ENCODE measurements around the gene DOCK1. TPM values are rescaled to one million over a fixed set of nuclear protein-coding genes. Genes with fewer than 3 reads are reported as not detected.

The DOCK1 gene
- total RNA-seq, 1 donor from 2014 or later, result 25.8 TPM

- TF ChIP-seq, protein P1, sequence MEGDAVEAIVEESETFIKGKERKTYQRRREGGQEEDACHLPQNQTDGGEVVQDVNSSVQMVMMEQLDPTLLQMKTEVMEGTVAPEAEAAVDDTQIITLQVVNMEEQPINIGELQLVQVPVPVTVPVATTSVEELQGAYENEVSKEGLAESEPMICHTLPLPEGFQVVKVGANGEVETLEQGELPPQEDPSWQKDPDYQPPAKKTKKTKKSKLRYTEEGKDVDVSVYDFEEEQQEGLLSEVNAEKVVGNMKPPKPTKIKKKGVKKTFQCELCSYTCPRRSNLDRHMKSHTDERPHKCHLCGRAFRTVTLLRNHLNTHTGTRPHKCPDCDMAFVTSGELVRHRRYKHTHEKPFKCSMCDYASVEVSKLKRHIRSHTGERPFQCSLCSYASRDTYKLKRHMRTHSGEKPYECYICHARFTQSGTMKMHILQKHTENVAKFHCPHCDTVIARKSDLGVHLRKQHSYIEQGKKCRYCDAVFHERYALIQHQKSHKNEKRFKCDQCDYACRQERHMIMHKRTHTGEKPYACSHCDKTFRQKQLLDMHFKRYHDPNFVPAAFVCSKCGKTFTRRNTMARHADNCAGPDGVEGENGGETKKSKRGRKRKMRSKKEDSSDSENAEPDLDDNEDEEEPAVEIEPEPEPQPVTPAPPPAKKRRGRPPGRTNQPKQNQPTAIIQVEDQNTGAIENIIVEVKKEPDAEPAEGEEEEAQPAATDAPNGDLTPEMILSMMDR (IDR thresholded peaks at IDR 0.05), result no peak
- Histone ChIP-seq H3K9me3 (no peaks in the 10 kb centered on the region), H3K4me1 (no peaks in the 10 kb centered on the region), H3K27ac (no peak overlapping the region), H3K36me3 (peaks cover 3 to 5% of the 10 kb centered on the region in 2 donors), H3K27me3 (no peaks in the 10 kb centered on the region), H3K4me3 (no peak overlapping the region)
- intact Hi-C loops (cut with DNase I), result no loop called here
- peak in 1 of 2 donors; percentile 24 for DNase-seq (ENCODE audit: low spot score in 2 of 2)
Observed at GRCh38 chr10:127090138-127090537, 184.9 kb downstream of the DOCK1 start.

- Histone ChIP-seq H3K27me3 (no peaks in the 10 kb centered on the region), H3K9me3 (no peaks in the 10 kb centered on the region), H3K36me3 (peaks cover 6 to 14% of the 10 kb centered on the region in 2 donors), H3K4me1 (no peaks in the 10 kb centered on the region), H3K27ac (no peak overlapping the region), H3K4me3 (no peak overlapping the region)
- TF ChIP-seq, protein P1 (IDR thresholded peaks at IDR 0.05), result no peak
- peak in 1 of 2 donors; percentile 11 for DNase-seq (ENCODE audit: low spot score in 2 of 2)
- intact Hi-C loops (cut with DNase I), result no loop called here
Observed at GRCh38 chr10:127091354-127091753, 186.1 kb downstream of the DOCK1 start.

DNA sequence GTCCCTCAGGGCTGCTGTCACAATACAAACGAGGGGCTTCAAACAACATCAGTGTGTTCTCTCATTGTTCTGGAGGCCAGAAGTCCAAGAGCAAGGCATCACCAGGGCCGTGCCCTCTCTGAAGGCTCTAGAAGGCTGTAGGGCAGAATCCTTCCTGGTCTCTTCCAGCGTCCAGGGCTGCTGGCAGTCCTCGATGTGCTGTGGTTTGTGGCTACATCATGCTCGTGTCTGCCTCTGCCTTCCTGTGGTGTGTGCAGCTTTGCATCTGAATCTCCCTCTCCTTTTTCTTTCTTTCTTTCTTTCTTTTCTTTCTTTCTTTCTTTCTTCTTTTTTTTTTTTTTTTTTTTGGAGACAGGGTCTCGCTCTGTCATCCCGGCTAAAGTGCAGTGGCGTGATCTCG, 187.7 kb downstream of the DOCK1 start:
- intact Hi-C loops (cut with DNase I), result no loop called here
- Histone ChIP-seq H3K9me3 (no peaks in the 10 kb centered on the region), H3K4me3 (no peak overlapping the region), H3K27ac (no peak overlapping the region), H3K4me1 (no peaks in the 10 kb centered on the region), H3K36me3 (peaks cover 6 to 17% of the 10 kb centered on the region in 2 donors), H3K27me3 (no peaks in the 10 kb centered on the region)
- TF ChIP-seq, protein P1 (IDR thresholded peaks at IDR 0.05), result no peak
- no peak for DNase-seq (ENCODE audit: low spot score in 2 of 2)

DNA sequence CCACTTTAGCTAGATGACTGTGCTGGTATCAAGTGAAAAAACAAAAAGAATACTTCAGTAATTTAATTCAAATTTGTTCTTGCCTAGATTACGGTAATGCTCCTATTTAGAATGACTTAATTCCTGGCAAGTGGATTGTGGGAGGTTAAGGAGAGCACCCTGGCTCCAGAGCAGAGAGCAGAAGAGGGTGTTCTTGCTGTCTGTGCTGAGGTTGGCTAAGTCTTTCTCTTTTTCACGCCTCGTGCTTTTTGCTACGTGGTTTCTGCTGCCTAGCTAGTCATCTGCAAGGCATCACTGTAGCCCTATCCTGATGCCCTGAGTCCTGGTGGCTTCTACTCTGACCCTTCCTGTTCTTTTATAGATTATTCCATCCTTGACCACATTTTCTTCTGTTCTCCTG, 189.8 kb downstream of the DOCK1 start:
- Histone ChIP-seq H3K4me1 (no peaks in the 10 kb centered on the region), H3K27me3 (no peaks in the 10 kb centered on the region), H3K9me3 (no peaks in the 10 kb centered on the region), H3K36me3 (peaks cover 6 to 25% of the 10 kb centered on the region in 2 donors), H3K27ac (no peak overlapping the region), H3K4me3 (no peak overlapping the region)
- TF ChIP-seq, protein P1 (IDR thresholded peaks at IDR 0.05), result no peak
- DNase-seq (ENCODE audit: low spot score in 2 of 2), result no peak
- intact Hi-C loops (cut with DNase I), result no loop called here

- Histone ChIP-seq H3K27ac (no peak overlapping the region), H3K27me3 (no peaks in the 10 kb centered on the region), H3K4me1 (no peaks in the 10 kb centered on the region), H3K9me3 (no peaks in the 10 kb centered on the region), H3K36me3 (peaks cover under 1 to 12% of the 10 kb centered on the region in 2 donors), H3K4me3 (no peak overlapping the region)
- intact Hi-C loops (cut with DNase I), result no loop called here
- DNase-seq (ENCODE audit: low spot score in 2 of 2), result no peak
- TF ChIP-seq, protein P1 (IDR thresholded peaks at IDR 0.05), result no peak
Observed at GRCh38 chr10:127100983-127101615, 195.9 kb downstream of the DOCK1 start.
